H1 (cell line): ENCODE results near the gene KCNQ1OT1. TPM values are rescaled to one million over a fixed set of nuclear protein-coding genes. Genes with fewer than 3 reads are reported as not detected.

Experiments used
- CTCF ChIA-PET: fragments of 300-600 bp; sonication (Branson Sonifier 250); formaldehyde crosslinking; loops from one replicate; lab custom pipeline; 2021; ENCODE audit not compliant: partially characterized antibody; lab: Charles Lee
- POLR2A ChIA-PET: fragments of 300-600 bp; sonication (Branson Sonifier 250); formaldehyde crosslinking; loops from one replicate; lab custom pipeline; 2021; ENCODE audit warnings: inconsistent platforms; ENCODE audit not compliant: partially characterized antibody; lab: Charles Lee
- DNase-seq, 2 experiments: peaks; one replicate each; pipeline versions ENCODE4 v3.0.0 to v3.0.0-alpha.2; 2010 to 2022; ENCODE audit warnings: low spot score in 2 of 2, low read depth in 1 of 2, mixed read lengths in 1 of 2
- FAIRE-seq: peaks from 2 replicates; lab custom pipeline; 2011; peaks lifted over from hg19 to GRCh38; lab: Jason Lieb, UNC
- H2AFZ ChIP-seq: 2 replicates; pipeline ENCODE4 v1.8.1; 2012; ENCODE audit warnings: low read length, inconsistent platforms
- H2AK5ac ChIP-seq: 2 replicates; pipeline ENCODE4 v1.6.1; 2013; ENCODE audit warnings: low read depth, low read length
- H2BK120ac ChIP-seq: replicated peaks from 2 replicates; pipeline ENCODE3; 2013; ENCODE audit warnings: low read depth, low read length, inconsistent platforms
- H2BK12ac ChIP-seq: 2 replicates; pipeline ENCODE4 v1.6.1; 2013; ENCODE audit warnings: low read depth, low read length
- H2BK15ac ChIP-seq: 2 replicates; pipeline ENCODE4 v1.6.1; 2013; ENCODE audit warnings: low read length
- H2BK20ac ChIP-seq: 2 replicates; pipeline ENCODE4 v1.6.1; 2013; ENCODE audit warnings: low read length
- H2BK5ac ChIP-seq: 2 replicates; pipeline ENCODE4 v1.6.1; 2013; ENCODE audit warnings: low read depth, low read length
- H3K14ac ChIP-seq: 2 replicates; pipeline ENCODE4 v1.6.1; 2013; ENCODE audit warnings: inconsistent platforms; ENCODE audit not compliant: insufficient read length
- H3K18ac ChIP-seq: 2 replicates; pipeline ENCODE4 v1.6.1; 2013; ENCODE audit warnings: low read length; ENCODE audit errors: extremely low read depth
- H3K23ac ChIP-seq: 2 replicates; pipeline ENCODE4 v1.6.1; 2013; ENCODE audit warnings: inconsistent platforms; ENCODE audit not compliant: insufficient read length
- H3K23me2 ChIP-seq: 2 replicates; pipeline ENCODE4 v1.6.1; 2013; ENCODE audit warnings: low read depth, low read length
- H3K27ac ChIP-seq: 2 replicates; pipeline ENCODE4 v1.6.1; 2011; ENCODE audit warnings: low read depth, low read length, inconsistent platforms
- H3K27me3 ChIP-seq, 4 experiments: replicated peaks in 1 of 4; 1 replicate in 1 of 4; 2 replicates in 3 of 4; pipeline versions ENCODE4 v1.6.1 to v1.8.1; 2011 to 2013; ENCODE audit warnings: low read length in 3 of 4, mild to moderate bottlenecking in 3 of 4, inconsistent platforms in 2 of 4, mixed read lengths in 2 of 4, moderate library complexity in 1 of 4; ENCODE audit not compliant: control insufficient read depth in 3 of 4, insufficient read depth in 3 of 4; ENCODE audit errors: extremely low read depth in 1 of 4
- H3K36me3 ChIP-seq, 4 experiments: 2 replicates each; pipeline versions ENCODE4 v1.6.1 to v1.8.1; 2011 to 2013; ENCODE audit warnings: mild to moderate bottlenecking in 4 of 4, low read length in 3 of 4, moderate library complexity in 2 of 4, control low read depth in 1 of 4, inconsistent platforms in 1 of 4; ENCODE audit not compliant: insufficient read depth in 4 of 4, control insufficient read depth in 2 of 4
- H3K4ac ChIP-seq: replicated peaks from 2 replicates; pipeline ENCODE3; 2013; ENCODE audit warnings: low read length, low read depth, mixed read lengths, inconsistent platforms; ENCODE audit not compliant: insufficient read length
- H3K4me1 ChIP-seq, 4 experiments: replicated peaks in 1 of 4; 1 replicate in 1 of 4; 2 replicates in 3 of 4; pipeline versions ENCODE4 v1.6.1 to v1.8.1; 2011 to 2013; ENCODE audit warnings: low read length in 3 of 4, inconsistent platforms in 2 of 4, mixed read lengths in 1 of 4; ENCODE audit not compliant: insufficient read depth in 4 of 4, control insufficient read depth in 3 of 4
- H3K4me2 ChIP-seq, 2 experiments: 2 replicates each; pipeline versions ENCODE4 v1.6.1 to v1.8.1; 2011 to 2013; ENCODE audit warnings: low read depth in 2 of 2, low read length in 2 of 2, control low read depth in 1 of 2, inconsistent platforms in 1 of 2, mild to moderate bottlenecking in 1 of 2; ENCODE audit not compliant: insufficient read depth in 1 of 2
- H3K4me3 ChIP-seq, 4 experiments: fragments of 200-600, 300-600 bp in 1 of 4; sonication (generic), shearing (Covaris generic), sonication (Bioruptor Twin) in 1 of 4; 2 replicates each; pipeline versions ENCODE4 v1.5.1 to v1.8.1; 2011 to 2016; ENCODE audit warnings: low read length in 4 of 4, low read depth in 3 of 4, control low read depth in 2 of 4, inconsistent platforms in 2 of 4, mild to moderate bottlenecking in 2 of 4, mixed read lengths in 1 of 4, moderate library complexity in 1 of 4; ENCODE audit not compliant: insufficient read depth in 2 of 4; ENCODE audit errors: extremely low read depth in 1 of 4
- H3K56ac ChIP-seq: replicated peaks from 2 replicates; pipeline ENCODE3; 2013; ENCODE audit warnings: low read depth, mild to moderate bottlenecking, mixed read lengths, low read length, inconsistent platforms; ENCODE audit not compliant: insufficient read length
- H3K79me1 ChIP-seq: 2 replicates; pipeline ENCODE4 v1.6.1; 2013; ENCODE audit warnings: low read depth, low read length, control low read depth
- H3K79me2 ChIP-seq, 2 experiments: 2 replicates each; pipeline versions ENCODE4 v1.6.1 to v1.8.1; 2012 to 2013; ENCODE audit warnings: low read length in 2 of 2, mild to moderate bottlenecking in 2 of 2, inconsistent platforms in 1 of 2; ENCODE audit not compliant: insufficient read depth in 2 of 2, control insufficient read depth in 1 of 2
- H3K9ac ChIP-seq, 4 experiments: replicated peaks in 1 of 4; 1 replicate in 1 of 4; 2 replicates in 3 of 4; pipeline versions ENCODE4 v1.6.1 to v1.8.1; 2011 to 2013; ENCODE audit warnings: low read depth in 3 of 4, low read length in 3 of 4, control low read depth in 2 of 4, mild to moderate bottlenecking in 2 of 4, moderate library complexity in 2 of 4, inconsistent platforms in 1 of 4; ENCODE audit errors: extremely low read depth in 1 of 4
- H3K9me3 ChIP-seq, 2 experiments: 2 replicates each; pipeline versions ENCODE4 v1.6.1 to v1.8.1; 2012 to 2013; ENCODE audit warnings: mild to moderate bottlenecking in 2 of 2, moderate library complexity in 2 of 2, control low read depth in 1 of 2, inconsistent platforms in 1 of 2, low read depth in 1 of 2, low read length in 1 of 2, mixed read lengths in 1 of 2; ENCODE audit not compliant: insufficient read depth in 2 of 2
- H4K20me1 ChIP-seq, 2 experiments: replicated peaks in 1 of 2; 2 replicates each; pipeline versions ENCODE3 to v1.8.1; 2011 to 2013; ENCODE audit warnings: inconsistent platforms in 2 of 2, low read length in 2 of 2, mild to moderate bottlenecking in 1 of 2; ENCODE audit not compliant: insufficient read depth in 2 of 2, control insufficient read depth in 1 of 2
- H4K5ac ChIP-seq: 2 replicates; pipeline ENCODE4 v1.6.1; 2013; ENCODE audit warnings: low read length, low read depth, mixed read lengths, inconsistent platforms; ENCODE audit not compliant: insufficient read length
- H4K8ac ChIP-seq: 2 replicates; pipeline ENCODE4 v1.8.0; 2013; ENCODE audit warnings: mild to moderate bottlenecking, moderate library complexity, low read length, inconsistent platforms; ENCODE audit not compliant: insufficient read depth; ENCODE audit errors: extremely low read depth
- H4K91ac ChIP-seq: replicated peaks from 2 replicates; pipeline ENCODE3; 2013; ENCODE audit warnings: low read length, mixed read lengths, inconsistent platforms; ENCODE audit not compliant: insufficient read length
- BCL11A ChIP-seq, 2 experiments: IDR thresholded peaks; one replicate each; pipeline ENCODE4 v1.6.1; 2011; ENCODE audit warnings: low read depth in 2 of 2, low read length in 2 of 2, mild to moderate bottlenecking in 2 of 2
- E2F6 ChIP-seq: IDR thresholded peaks from 2 replicates; pipeline ENCODE4 v1.6.1; 2012; ENCODE audit warnings: inconsistent platforms
- FOSL1 ChIP-seq: IDR thresholded peaks from 2 replicates; pipeline ENCODE4 v1.6.1; 2011; ENCODE audit warnings: mild to moderate bottlenecking, low read depth, low read length, moderate library complexity; ENCODE audit not compliant: insufficient read depth
- GTF2F1 ChIP-seq: IDR thresholded peaks from 2 replicates; pipeline ENCODE4 v1.6.1; 2012; ENCODE audit warnings: low read depth, low read length, improper control_type of control experiment, borderline replicate concordance
- JUND ChIP-seq: IDR thresholded peaks from 2 replicates; pipeline ENCODE4 v1.6.1; 2011; ENCODE audit warnings: mild to moderate bottlenecking, improper control_type of control experiment, low read length
- KDM5A ChIP-seq: fragments of 200-600 bp; IDR thresholded peaks from 2 replicates; pipeline ENCODE4 v1.7.1; 2012; ENCODE audit warnings: mild to moderate bottlenecking, low read length, inconsistent platforms, mixed read lengths
- MAFK ChIP-seq: IDR thresholded peaks from 2 replicates; pipeline ENCODE4 v1.6.1; 2012; ENCODE audit warnings: low read depth, mild to moderate bottlenecking, improper control_type of control experiment, low read length
- NRF1 ChIP-seq: IDR thresholded peaks from 2 replicates; pipeline ENCODE4 v1.6.1; 2011; ENCODE audit warnings: mild to moderate bottlenecking, low read depth, low read length, improper control_type of control experiment
- RNF2 ChIP-seq: fragments of 200-900, 300-1000 bp; sonication (generic); IDR thresholded peaks from 2 replicates; pipeline ENCODE4 v1.7.1; 2016; ENCODE audit warnings: borderline replicate concordance, low read depth, mild to moderate bottlenecking, antibody characterized with exemption, low read length; ENCODE audit not compliant: poor library complexity, severe bottlenecking; ENCODE audit errors: missing control alignments
- TAF7 ChIP-seq: optimal IDR thresholded peaks from 2 replicates; pipeline ENCODE3; 2011; ENCODE audit warnings: low read depth, mild to moderate bottlenecking, inconsistent platforms, low read length, moderate library complexity, borderline replicate concordance
- TBP ChIP-seq: IDR thresholded peaks from 2 replicates; pipeline ENCODE4 v1.6.1; 2011; ENCODE audit warnings: low read depth, low read length, improper control_type of control experiment
- WGBS, 2 experiments: shearing (Covaris generic) in 1 of 2; methylation state at CpG; one replicate each; pipeline versions ENCODE4 v1.1.6 to v1.1.7; 2013 to 2015; ENCODE audit warnings: low lambda C conversion rate in 2 of 2, mixed read lengths in 2 of 2, inconsistent platforms in 1 of 2, low coverage in 1 of 2, missing lambda C conversion rate in 1 of 2; ENCODE audit not compliant: insufficient replicate concordance in 2 of 2, insufficient coverage in 1 of 2, insufficient read length in 1 of 2; ENCODE audit errors: extremely low coverage in 1 of 2, missing lambda C conversion rate in 1 of 2; 5-methylcytosine and 5-hydroxymethylcytosine counted together
- polyA plus RNA-seq, 7 experiments: library from polyadenylated mRNA; depleted of rRNA in 3 of 7; stranded (reverse) in 5 of 7; unstranded in 2 of 7; fragments of >200 nt in 5 of 7; fragments of 200-250 nt in 2 of 7; gene quantifications; 1 replicate in 5 of 7; 2 replicates in 1 of 7; 4 replicates in 1 of 7; pipeline versions ENCODE4 v1.2.1 to v1.2.3, GENCODE V29; 2011 to 2013; ENCODE audit warnings: missing spikeins in 2 of 7, mixed read lengths in 2 of 7
- total RNA-seq: library from RNA; stranded (reverse); fragmentation: NEBNext Ultra II Directional; extraction: Animal tissue kit (Norgen Biotek cat#: 25700); gene quantifications from 2 replicates; pipeline ENCODE4 v1.2.1, GENCODE V29; 2021
- TF ChIP-seq, protein P1 (sequence below): IDR thresholded peaks from 2 replicates; pipeline ENCODE4 v1.6.1; 2012; ENCODE audit warnings: low read length, inconsistent platforms

Gene KCNQ1OT1
- total and polyA plus RNA-seq, 2 of the 8 experiments (the other 6 are each of a cell fraction or from before 2014, with no cell fraction given): 0.21 to 1.2 TPM

DNA sequence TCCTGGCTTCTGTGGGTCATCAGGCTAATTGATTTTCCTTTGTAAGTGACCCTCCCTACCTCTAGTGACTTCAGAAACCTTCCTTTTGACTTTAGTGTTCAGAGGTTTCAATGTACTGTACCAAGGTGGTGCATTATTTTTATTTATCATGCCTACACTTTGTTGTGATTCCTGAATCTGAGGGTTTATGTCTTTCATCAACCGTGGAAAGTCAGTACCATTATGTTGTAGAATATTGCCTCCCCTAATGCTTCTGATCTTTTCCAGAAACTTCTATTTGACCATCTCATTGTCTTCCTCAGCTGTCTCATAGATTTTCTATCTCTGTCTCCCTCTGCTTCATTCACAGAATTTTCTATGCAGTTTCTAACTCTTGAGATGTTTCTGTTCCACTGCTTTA lies 105.5 kb downstream of the KCNQ1OT1 start:
- Histone ChIP-seq H3K4ac (no peak overlapping the region), H2BK20ac (no peak overlapping the region), H2BK120ac (no peak overlapping the region), H3K27ac (no peak overlapping the region), H3K4me2 (no peak overlapping the region), H3K36me3 (peaks cover 0 to 3% (median 0%) of the 10 kb centered on the region in 4 experiments; a peak in 1 of 8 replicates), H2BK12ac (no peak overlapping the region), H3K4me1 (no peaks in the 10 kb centered on the region), H4K20me1 (peaks cover 0 to 7% of the 10 kb centered on the region in 2 experiments), H3K9me3 (peaks cover 6 to 22% of the 10 kb centered on the region in 2 experiments; a peak in 3 of 4 replicates), H4K91ac (no peak overlapping the region), H3K18ac (no peak overlapping the region), H3K9ac (no peak overlapping the region), H2BK15ac (no peak overlapping the region), H2AFZ (no peak overlapping the region), H4K5ac (no peak overlapping the region), H3K27me3 (peaks cover 31 to 78% (median 73%) of the 10 kb centered on the region in 4 experiments), H2AK5ac (no peak overlapping the region), H3K79me1 (no peaks in the 10 kb centered on the region), H3K56ac (no peak overlapping the region), H3K14ac (no peak overlapping the region), H3K79me2 (no peaks in the 10 kb centered on the region), H2BK5ac (no peak overlapping the region), H3K23me2 (no peaks in the 10 kb centered on the region), H3K4me3 (no peak overlapping the region), H3K23ac (no peak overlapping the region), H4K8ac (no peak overlapping the region)
- TF ChIP-seq TAF7 (no peak), KDM5A (no peak), FOSL1 (no peak), NRF1 (no peak), JUND (no peak), GTF2F1 (no peak), RNF2 (no peak), E2F6 (no peak), TBP (no peak), BCL11A (IDR thresholded peaks at IDR 0.05; ENCODE audit: low read depth in 2 of 2, low read length in 2 of 2) (no peak), MAFK (no peak)
- TF ChIP-seq, protein P1, sequence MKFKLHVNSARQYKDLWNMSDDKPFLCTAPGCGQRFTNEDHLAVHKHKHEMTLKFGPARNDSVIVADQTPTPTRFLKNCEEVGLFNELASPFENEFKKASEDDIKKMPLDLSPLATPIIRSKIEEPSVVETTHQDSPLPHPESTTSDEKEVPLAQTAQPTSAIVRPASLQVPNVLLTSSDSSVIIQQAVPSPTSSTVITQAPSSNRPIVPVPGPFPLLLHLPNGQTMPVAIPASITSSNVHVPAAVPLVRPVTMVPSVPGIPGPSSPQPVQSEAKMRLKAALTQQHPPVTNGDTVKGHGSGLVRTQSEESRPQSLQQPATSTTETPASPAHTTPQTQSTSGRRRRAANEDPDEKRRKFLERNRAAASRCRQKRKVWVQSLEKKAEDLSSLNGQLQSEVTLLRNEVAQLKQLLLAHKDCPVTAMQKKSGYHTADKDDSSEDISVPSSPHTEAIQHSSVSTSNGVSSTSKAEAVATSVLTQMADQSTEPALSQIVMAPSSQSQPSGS: no peak
- DNase-seq: no peak
- FAIRE-seq: no peak
- 75% methylated on average over 1 of the region's 1 CpG; no CpG with 5 or more reads in 1 of the 2 experiments for WGBS, 2 experiments
- POLR2A ChIA-PET: no interaction called here
- CTCF ChIA-PET: no interaction called here
